GM06990 (cell line): Measurements from ENCODE around the gene WDPCP.
"Not testable (repeated sequence)": the region's sequence is repeated elsewhere in the genome, so short reads cannot be mapped to it uniquely, and the experiment has no call there.

Experiments
- DNase-seq: peaks from one replicate; pipeline ENCODE4 v3.0.0-alpha.2; 2011; ENCODE audit not compliant: insufficient read length; ENCODE audit errors: extremely low read depth
- H3K27me3 ChIP-seq: replicated peaks from 2 replicates; pipeline ENCODE4 v1.6.0; 2011; ENCODE audit warnings: low read length; ENCODE audit not compliant: control insufficient read depth, insufficient read depth
- H3K36me3 ChIP-seq: 2 replicates; pipeline ENCODE4 v1.5.1; 2011; ENCODE audit warnings: low read length; ENCODE audit not compliant: control insufficient read depth, insufficient read depth
- H3K4me3 ChIP-seq: replicated peaks from 2 replicates; pipeline ENCODE4 v1.5.1; 2011; ENCODE audit warnings: low read depth, mild to moderate bottlenecking, control low read depth, low read length
- TF ChIP-seq, protein P1 (sequence below): IDR thresholded peaks from 2 replicates; pipeline ENCODE4 v1.5.1; 2011; ENCODE audit warnings: low read length, control low read depth, mild to moderate bottlenecking, inconsistent platforms; ENCODE audit not compliant: insufficient read depth, poor library complexity, severe bottlenecking

Gene WDPCP

DNA sequence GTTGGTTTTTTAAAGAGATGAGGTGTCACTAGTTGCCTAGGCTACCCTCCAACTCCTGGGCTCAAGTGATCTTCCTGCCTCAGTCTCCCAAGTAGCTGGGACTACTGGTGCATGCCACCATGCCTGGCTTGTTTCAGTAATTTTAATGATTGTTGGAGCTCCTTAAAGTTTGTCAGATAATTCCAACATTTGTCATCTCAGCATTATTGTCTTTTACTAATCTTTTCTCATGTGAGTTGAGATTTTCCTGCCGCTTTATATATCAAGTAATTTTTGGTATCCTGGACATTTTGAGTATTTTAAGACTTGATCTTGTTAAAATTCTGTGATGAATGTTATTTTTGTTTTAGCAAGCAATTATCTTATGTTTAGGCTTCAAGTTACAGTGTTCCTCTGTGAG, 429.0 kb downstream of the WDPCP start:
- TF ChIP-seq, protein P1, sequence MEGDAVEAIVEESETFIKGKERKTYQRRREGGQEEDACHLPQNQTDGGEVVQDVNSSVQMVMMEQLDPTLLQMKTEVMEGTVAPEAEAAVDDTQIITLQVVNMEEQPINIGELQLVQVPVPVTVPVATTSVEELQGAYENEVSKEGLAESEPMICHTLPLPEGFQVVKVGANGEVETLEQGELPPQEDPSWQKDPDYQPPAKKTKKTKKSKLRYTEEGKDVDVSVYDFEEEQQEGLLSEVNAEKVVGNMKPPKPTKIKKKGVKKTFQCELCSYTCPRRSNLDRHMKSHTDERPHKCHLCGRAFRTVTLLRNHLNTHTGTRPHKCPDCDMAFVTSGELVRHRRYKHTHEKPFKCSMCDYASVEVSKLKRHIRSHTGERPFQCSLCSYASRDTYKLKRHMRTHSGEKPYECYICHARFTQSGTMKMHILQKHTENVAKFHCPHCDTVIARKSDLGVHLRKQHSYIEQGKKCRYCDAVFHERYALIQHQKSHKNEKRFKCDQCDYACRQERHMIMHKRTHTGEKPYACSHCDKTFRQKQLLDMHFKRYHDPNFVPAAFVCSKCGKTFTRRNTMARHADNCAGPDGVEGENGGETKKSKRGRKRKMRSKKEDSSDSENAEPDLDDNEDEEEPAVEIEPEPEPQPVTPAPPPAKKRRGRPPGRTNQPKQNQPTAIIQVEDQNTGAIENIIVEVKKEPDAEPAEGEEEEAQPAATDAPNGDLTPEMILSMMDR, result no peak
- no peak for DNase-seq

DNA sequence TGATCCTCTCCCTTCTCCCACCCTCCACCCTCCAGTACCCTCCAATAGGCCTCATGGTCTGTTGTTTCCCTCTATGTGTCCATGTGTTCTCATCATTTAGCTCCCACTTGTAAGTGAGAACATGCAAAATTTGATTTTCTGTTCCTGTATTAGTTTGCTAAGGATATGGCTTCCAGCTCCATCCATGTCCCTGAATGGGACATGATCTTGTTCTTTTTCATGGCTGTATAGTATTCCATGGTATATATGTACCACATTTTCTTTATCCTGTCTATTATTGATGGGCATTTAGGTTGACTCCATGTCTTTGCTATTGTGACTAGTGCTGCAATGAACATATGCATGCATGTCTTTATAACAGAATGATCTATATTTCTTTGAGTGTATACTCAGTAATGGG, 451.6 kb downstream of the WDPCP start:
- H3K27me3 ChIP-seq, H3K4me3 ChIP-seq, H3K36me3 ChIP-seq, DNase-seq: not testable (repeated sequence)

More for the DNA sequence above, 429.0 kb downstream of the WDPCP start:
- Histone ChIP-seq H3K27me3 (no peaks in the 10 kb centered on the region), H3K36me3 (no peaks in the 10 kb centered on the region), H3K4me3 (no peak overlapping the region)

DNA sequence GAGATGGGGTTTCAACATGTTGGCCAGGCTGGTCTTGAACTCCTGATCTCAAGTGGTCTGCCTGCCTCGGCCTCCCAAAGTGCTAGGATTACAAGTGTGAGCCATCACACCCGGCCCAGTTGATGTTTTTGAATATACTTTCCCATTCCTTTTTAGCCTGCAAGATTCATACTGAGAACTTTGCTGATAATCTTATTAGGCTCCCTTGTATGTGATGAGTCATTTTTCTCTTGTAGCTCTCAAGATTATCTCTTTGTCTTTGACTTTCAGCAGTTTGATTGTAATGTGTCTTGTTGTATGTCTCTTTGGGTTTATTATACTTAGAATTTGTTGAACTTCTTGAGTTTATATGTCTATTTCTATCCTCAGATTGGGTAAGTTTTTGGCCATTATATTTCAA, 456.3 kb downstream of the WDPCP start:
- Histone ChIP-seq H3K4me3 (no peak overlapping the region), H3K36me3 (no peaks in the 10 kb centered on the region), H3K27me3 (no peaks in the 10 kb centered on the region)
- DNase-seq, result no peak
- TF ChIP-seq, protein P1, result no peak

DNA sequence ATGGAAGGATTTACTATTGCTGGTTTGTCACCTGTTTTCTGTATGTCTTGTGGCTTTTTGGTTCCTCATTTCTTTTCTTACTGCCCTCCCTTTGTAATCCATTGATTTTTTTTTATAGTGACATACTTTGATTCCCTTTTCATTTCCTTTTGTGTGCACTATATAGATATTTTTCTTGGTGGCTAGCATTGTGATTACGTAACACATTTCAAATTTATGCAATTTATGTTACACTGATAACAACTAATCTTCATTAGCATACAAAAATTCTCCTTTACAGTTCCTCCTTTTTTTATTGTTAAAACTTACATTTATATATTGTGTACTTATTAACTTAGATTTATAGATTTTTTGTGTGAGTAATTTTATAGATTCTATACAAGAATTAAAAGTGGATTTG, 457.1 kb downstream of the WDPCP start:
- TF ChIP-seq, protein P1, result no peak
- H3K27me3 ChIP-seq, result no peaks in the 10 kb centered on the region
- H3K4me3 ChIP-seq, result no peak overlapping the region
- H3K36me3 ChIP-seq, result no peaks in the 10 kb centered on the region
- no peak for DNase-seq

DNA sequence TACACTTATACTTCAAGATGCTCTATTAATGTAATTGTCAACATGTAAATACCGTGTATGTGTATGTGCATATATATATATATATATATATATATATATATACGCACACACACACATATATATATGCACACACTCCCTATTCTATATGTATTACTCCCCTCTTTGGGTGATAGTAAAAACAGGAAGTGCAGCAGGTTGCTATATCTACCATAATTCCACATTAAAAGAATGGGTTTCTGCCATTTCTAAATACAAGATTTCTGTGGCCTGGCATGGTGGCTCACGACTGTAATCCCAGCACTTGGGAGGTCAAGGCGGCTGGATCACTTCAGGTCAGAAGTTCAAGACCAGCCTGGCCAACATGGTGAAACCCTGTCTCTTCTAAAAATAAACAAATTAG, 460.7 kb downstream of the WDPCP start:
- H3K36me3 ChIP-seq, result no peaks in the 10 kb centered on the region
- H3K27me3 ChIP-seq, result no peaks in the 10 kb centered on the region
- H3K4me3 ChIP-seq, result no peak overlapping the region
- TF ChIP-seq, protein P1, result no peak
- no peak for DNase-seq

DNA sequence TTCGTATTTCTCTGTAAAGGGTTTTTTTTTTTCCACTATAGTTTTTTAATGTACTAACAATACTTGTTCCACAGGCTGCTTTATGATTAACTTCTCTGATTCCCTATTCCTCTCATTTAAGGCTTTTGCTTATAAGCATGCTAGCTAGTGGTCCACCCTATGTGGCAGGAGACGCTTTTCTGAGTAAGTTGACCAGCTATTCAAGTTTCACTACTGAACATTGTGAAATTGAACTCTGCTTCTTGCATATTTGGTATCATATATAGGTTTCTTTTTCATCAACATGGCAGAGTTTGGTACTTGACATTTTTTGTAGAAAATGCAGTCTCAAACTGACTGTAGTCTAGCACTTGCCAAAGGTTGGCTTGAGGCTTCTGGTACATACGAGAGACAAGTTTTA, 463.4 kb downstream of the WDPCP start:
- peak; percentile 20 for DNase-seq
- H3K4me3 ChIP-seq, result no peak overlapping the region
- TF ChIP-seq, protein P1, result no peak
- no peaks in the 10 kb centered on the region for H3K27me3 ChIP-seq
- no peaks in the 10 kb centered on the region for H3K36me3 ChIP-seq
